Fibroblast of the aortic adventitia (primary cell): ENCODE measurements around the gene CCDC7. TPM values are rescaled to one million over a fixed set of nuclear protein-coding genes. Genes with fewer than 3 reads are reported as not detected.

Source experiments
- DNase-seq: peaks from one replicate; pipeline ENCODE4 v3.0.0-alpha.2; 2010; ENCODE audit warnings: low read depth
- H3K4me3 ChIP-seq: 2 replicates; pipeline ENCODE4 v1.5.1; 2011; ENCODE audit warnings: low read depth, mild to moderate bottlenecking, control low read depth, low read length, moderate library complexity
- total RNA-seq: library from RNA; depleted of rRNA; stranded (reverse); fragments of >200 nt; gene quantifications from 2 replicates; pipeline ENCODE4 v1.2.3, GENCODE V29; 2012; ENCODE audit warnings: low replicate concordance
- TF ChIP-seq, protein P1 (sequence below): IDR thresholded peaks from 2 replicates; pipeline ENCODE4 v1.5.1; 2011; ENCODE audit warnings: mild to moderate bottlenecking, low read length, control low read depth, inconsistent platforms; ENCODE audit not compliant: insufficient read depth

Gene CCDC7
- total RNA-seq, 1 donor, result 15.4 TPM

DNA sequence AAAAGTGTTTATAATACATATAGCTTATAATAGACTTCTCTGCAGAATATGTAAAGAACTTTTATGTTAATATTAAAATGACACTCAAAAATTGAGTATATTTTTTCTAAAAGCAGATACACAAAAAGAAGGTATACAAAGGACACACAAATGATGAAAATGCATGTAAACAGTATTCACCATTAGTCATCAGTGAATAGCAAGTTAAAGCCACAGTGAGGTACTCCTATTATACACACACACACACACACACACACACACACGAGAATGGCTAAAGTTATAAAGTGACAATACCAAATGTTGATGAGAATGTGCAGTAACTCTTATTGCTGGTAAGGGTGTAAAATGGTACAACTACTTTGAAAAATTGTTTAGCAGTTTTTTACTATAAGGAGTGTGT, 419.2 kb downstream of the CCDC7 start:
- H3K4me3 ChIP-seq, result no peak overlapping the region
- TF ChIP-seq, protein P1, sequence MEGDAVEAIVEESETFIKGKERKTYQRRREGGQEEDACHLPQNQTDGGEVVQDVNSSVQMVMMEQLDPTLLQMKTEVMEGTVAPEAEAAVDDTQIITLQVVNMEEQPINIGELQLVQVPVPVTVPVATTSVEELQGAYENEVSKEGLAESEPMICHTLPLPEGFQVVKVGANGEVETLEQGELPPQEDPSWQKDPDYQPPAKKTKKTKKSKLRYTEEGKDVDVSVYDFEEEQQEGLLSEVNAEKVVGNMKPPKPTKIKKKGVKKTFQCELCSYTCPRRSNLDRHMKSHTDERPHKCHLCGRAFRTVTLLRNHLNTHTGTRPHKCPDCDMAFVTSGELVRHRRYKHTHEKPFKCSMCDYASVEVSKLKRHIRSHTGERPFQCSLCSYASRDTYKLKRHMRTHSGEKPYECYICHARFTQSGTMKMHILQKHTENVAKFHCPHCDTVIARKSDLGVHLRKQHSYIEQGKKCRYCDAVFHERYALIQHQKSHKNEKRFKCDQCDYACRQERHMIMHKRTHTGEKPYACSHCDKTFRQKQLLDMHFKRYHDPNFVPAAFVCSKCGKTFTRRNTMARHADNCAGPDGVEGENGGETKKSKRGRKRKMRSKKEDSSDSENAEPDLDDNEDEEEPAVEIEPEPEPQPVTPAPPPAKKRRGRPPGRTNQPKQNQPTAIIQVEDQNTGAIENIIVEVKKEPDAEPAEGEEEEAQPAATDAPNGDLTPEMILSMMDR, result no peak
- DNase-seq, result no peak

DNA sequence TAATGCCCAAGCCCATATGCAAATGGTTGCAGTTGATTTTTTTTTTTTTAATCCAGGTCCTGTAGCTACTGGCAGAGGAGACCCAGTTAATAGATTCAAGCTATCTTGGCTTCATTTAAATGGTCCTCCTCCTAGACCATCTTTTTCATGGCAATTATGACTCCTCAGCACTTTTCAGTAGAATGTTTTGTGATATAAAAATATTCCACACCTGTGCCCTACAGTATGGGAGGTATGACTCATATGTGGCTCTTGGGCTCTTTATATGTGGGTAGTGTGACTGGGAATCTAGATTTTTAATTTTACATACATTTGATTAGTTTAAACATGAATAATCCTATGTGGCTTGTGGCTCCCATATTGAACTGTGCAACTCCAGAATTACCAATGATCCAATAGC, 432.0 kb downstream of the CCDC7 start:
- H3K4me3 ChIP-seq, result no peak overlapping the region
- TF ChIP-seq, protein P1, result no peak
- no peak for DNase-seq

DNA sequence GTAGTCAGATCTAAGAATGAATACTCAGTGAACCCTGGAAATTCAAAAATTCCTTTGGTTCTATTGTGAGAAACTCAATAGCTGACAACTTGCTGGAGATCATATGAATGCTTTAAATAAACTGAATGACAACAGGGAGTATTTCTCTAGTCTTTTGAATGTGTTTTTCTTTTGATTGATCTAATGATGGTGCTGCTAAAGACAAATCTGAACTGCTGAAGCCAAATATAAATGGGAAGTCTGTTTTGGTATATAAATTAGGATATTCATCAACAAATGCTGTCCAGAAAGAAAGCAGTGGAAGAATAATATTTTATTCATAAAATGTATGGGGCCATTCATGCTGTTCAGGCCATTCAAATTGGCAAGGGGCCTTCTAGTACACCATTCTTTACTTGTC, 432.7 kb downstream of the CCDC7 start:
- DNase-seq, result no peak
- TF ChIP-seq, protein P1, result no peak
- H3K4me3 ChIP-seq, result no peak overlapping the region

DNA sequence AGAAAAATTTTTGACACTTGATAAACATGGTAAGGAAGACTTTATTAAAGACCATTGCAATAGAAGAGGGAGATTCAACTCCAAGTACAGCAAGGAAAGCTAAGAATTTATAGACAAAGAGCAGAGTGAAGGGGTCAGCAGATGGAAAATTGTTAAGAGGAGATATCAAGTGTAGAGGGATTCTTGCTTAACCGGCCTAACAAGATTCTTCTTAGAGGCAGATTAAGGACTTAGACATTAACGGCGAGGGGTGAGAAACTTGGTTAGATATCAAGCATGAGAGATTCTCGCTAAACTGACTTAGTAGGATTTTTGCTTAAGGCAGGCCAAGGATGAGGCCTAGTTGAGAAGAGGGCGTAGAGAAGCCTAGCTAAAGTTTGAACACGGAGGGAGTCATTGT, 436.1 kb downstream of the CCDC7 start:
- no peak for DNase-seq
- H3K4me3 ChIP-seq, result no peak overlapping the region
- TF ChIP-seq, protein P1, result no peak

DNA sequence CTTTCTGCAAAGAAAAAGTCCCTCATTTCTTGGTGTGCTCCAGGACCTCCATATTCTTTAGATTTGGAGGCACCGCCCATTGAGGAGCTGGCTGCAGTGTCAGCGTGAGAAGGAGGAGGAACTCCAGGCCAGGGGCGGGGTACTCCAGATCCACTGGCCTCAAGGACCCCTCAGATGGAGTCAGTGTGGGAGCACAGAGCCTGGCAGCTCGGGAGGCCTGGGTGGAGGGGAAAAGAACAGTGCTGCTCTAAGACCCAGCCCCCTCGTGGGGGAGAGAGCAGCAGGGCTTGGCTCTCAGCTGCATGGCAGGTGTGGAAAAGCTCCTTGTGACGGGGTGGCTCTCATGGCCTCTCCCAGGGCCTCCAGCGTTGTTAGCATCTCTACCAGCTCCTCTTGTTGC, 441.5 kb downstream of the CCDC7 start:
- TF ChIP-seq, protein P1, result no peak
- DNase-seq, result no peak
- no peak overlapping the region for H3K4me3 ChIP-seq

DNA sequence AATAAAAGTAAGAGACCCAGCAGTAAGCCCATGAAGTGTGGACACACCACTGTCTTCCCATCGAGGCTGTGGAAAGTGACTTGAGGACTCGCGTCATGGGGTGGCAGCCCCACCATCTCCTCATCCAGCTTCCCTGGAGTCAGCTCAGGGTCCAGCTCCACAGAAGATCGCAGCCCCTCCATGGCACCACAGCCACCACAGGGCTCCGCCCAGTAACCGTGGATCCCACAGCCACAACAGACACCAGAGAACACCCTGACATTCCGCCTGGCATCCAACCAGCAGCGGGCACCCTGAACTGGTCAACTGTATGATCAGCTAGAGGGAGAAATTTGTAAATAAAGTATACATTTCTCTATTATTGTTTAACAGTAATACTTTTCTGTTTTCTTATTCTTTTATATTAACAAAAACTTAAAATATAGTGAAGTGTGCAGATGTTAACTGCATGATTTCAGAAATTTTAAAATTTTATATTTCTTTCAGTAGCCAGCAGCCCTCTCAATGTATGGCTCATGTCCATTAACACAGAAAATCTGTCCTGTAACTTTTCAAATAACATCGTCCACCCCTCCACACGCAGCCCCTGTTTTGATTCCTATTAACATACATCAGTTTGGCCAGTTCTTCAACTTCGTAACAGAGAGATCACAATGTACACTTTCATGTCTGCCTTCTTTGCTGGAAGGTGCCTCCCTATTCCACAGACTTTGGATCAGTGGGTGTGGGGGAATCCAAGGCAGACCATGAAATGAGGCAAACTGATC, 442.4 kb downstream of the CCDC7 start:
- no peak overlapping the region for H3K4me3 ChIP-seq
- TF ChIP-seq, protein P1, result no peak
- no peak for DNase-seq
